ENCODE measurements around the gene RELT. TPM values are rescaled to one million over a fixed set of nuclear protein-coding genes. Genes with fewer than 3 reads are reported as not detected.
"Not testable (repeated sequence)": the region's sequence is repeated elsewhere in the genome, so short reads cannot be mapped to it uniquely, and the experiment has no call there.

Gene RELT
- total RNA-seq, 1 experiment from 2014 or later, result 7.8 TPM

GRCh38 chr11:73431396-73431795 is 55.2 kb downstream of the RELT start:
- no peak for TF ChIP-seq EZH2 (IDR thresholded peaks at IDR 0.05; ENCODE audit: low read depth)
- no peak for TF ChIP-seq CTCF (conservative IDR thresholded peaks at IDR 0.05)
- H2AFZ ChIP-seq, result no peak overlapping the region
- H3K9me3 ChIP-seq (ENCODE audit: insufficient read depth, low read depth), result no peaks in the 10 kb centered on the region
- ChIA-PET POLR2A (ENCODE audit: unreplicated experiment) (no interaction called here), CTCF (no interaction called here)
- no peaks in the 10 kb centered on the region for H4K20me1 ChIP-seq (ENCODE audit: insufficient read depth)
- no peaks in the 10 kb centered on the region for H3K36me3 ChIP-seq (ENCODE audit: low read depth)
- H3K4me1 ChIP-seq (replicated peaks; ENCODE audit: insufficient read depth), result no peaks in the 10 kb centered on the region
- no peaks in the 10 kb centered on the region for H3K79me2 ChIP-seq (ENCODE audit: low read depth)
- H3K4me2 ChIP-seq, result no peak overlapping the region
- H3K27me3 ChIP-seq (ENCODE audit: insufficient read depth, low read depth), result no peaks in the 10 kb centered on the region
- H3K9me2 ChIP-seq (ENCODE audit: insufficient read depth), result no peaks in the 10 kb centered on the region; the same call in 1 of the 2 replicates
- H3F3A ChIP-seq (ENCODE audit: insufficient read depth, low read depth), result no peaks in the 10 kb centered on the region
- H3K4me3 ChIP-seq, result no peak overlapping the region
- no peak for DNase-seq
- BruUV-seq (replicated peaks), result no TSS peak
- H3K27ac ChIP-seq, result no peak overlapping the region
- intact Hi-C loops (cut with micrococcal nuclease; ENCODE audit: unreplicated experiment), result no loop called here

- H3K9me3 ChIP-seq (ENCODE audit: insufficient read depth, low read depth); H3F3A ChIP-seq (ENCODE audit: insufficient read depth, low read depth); H3K9me2 ChIP-seq (ENCODE audit: insufficient read depth); H3K4me2 ChIP-seq; BruUV-seq (replicated peaks); H4K20me1 ChIP-seq (ENCODE audit: insufficient read depth); H3K4me3 ChIP-seq; DNase-seq; H3K36me3 ChIP-seq (ENCODE audit: low read depth); H3K27ac ChIP-seq; CTCF ChIA-PET; H2AFZ ChIP-seq; intact Hi-C loops (cut with micrococcal nuclease; ENCODE audit: unreplicated experiment); H3K27me3 ChIP-seq (ENCODE audit: insufficient read depth, low read depth); H3K79me2 ChIP-seq (ENCODE audit: low read depth); POLR2A ChIA-PET (ENCODE audit: unreplicated experiment); H3K4me1 ChIP-seq (replicated peaks; ENCODE audit: insufficient read depth): not testable (repeated sequence)
These were observed 60.7 kb downstream of the RELT start for GRCh38 chr11:73436859-73437258.

- Histone ChIP-seq H3F3A (ENCODE audit: insufficient read depth, low read depth) (no peaks in the 10 kb centered on the region), H3K9me3 (ENCODE audit: insufficient read depth, low read depth) (no peaks in the 10 kb centered on the region), H3K4me2 (no peak overlapping the region), H3K4me3 (no peak overlapping the region), H3K9me2 (ENCODE audit: insufficient read depth) (no peaks in the 10 kb centered on the region), H3K79me2 (ENCODE audit: low read depth) (no peaks in the 10 kb centered on the region), H3K4me1 (replicated peaks; ENCODE audit: insufficient read depth) (no peaks in the 10 kb centered on the region), H4K20me1 (ENCODE audit: insufficient read depth) (no peaks in the 10 kb centered on the region), H3K36me3 (ENCODE audit: low read depth) (no peaks in the 10 kb centered on the region), H2AFZ (no peak overlapping the region), H3K27me3 (ENCODE audit: insufficient read depth, low read depth) (no peaks in the 10 kb centered on the region), H3K27ac (no peak overlapping the region)
- no peak for DNase-seq
- intact Hi-C loops (cut with micrococcal nuclease; ENCODE audit: unreplicated experiment), result no loop called here
- no TSS peak for BruUV-seq (replicated peaks)
- TF ChIP-seq EZH2 (IDR thresholded peaks at IDR 0.05; ENCODE audit: low read depth) (no peak), CTCF (conservative IDR thresholded peaks at IDR 0.05) (no peak)
- ChIA-PET CTCF (interaction anchor here (0.6 kb wide), 1 partner anchor 39 kb away, joined by 10 read pairs; no protein-coding TSS in a partner anchor), POLR2A (ENCODE audit: unreplicated experiment) (interaction anchor here (0.6 to 0.7 kb wide), 2 partner anchors 156 to 322 kb away, joined by 8 to 21 read pairs; partner anchors contain the start of gene RAB6A)
These were observed 63.0 kb downstream of the RELT start for GRCh38 chr11:73439002-73439843.
